T-cell (primary cell): Measurements from ENCODE around the gene SLFN11. TPM values are rescaled to one million over a fixed set of nuclear protein-coding genes. Genes with fewer than 3 reads are reported as not detected.

ENCODE experiments used
- ATAC-seq, 4 experiments: fragments of 200-7000 bp in 3 of 4; fragments of 150-1000 bp in 1 of 4; cut with Tn5 transposase; replicated peaks in 1 of 4; 1 replicate in 3 of 4; 2 replicates in 1 of 4; pipeline ENCODE4 v1.10.0; 2021; ENCODE audit warnings: moderate library complexity in 3 of 4, mild to moderate bottlenecking in 2 of 4, moderate number of reproducible peaks in 1 of 4
- CTCF ChIA-PET, 2 donors: fragments of 300-600 bp; sonication (Branson Sonifier 250); formaldehyde crosslinking; loops; one replicate each; lab custom pipeline; 2022; ENCODE audit warnings: antibody characterized with exemption in 2 of 2; lab: Charles Lee
- POLR2A ChIA-PET, 2 donors: fragments of 300-600 bp; sonication (Branson Sonifier 250); formaldehyde crosslinking; loops; one replicate each; lab custom pipeline; 2022; ENCODE audit warnings: antibody characterized with exemption in 2 of 2; lab: Charles Lee
- DNase-seq, 35 experiments: peaks; one replicate each; pipeline versions ENCODE4 v3.0.0 to v3.0.0-alpha.2; 2013 to 2023
- H3K27ac ChIP-seq: one replicate; pipeline ENCODE4 v1.5.1; 2013; ENCODE audit warnings: low read length
- H3K27me3 ChIP-seq, 2 experiments: replicated peaks in 1 of 2; 1 replicate in 1 of 2; 2 replicates in 1 of 2; pipeline versions ENCODE4 v1.6.1 to v1.7.0; 2013; ENCODE audit warnings: low read length in 1 of 2, mixed read lengths in 1 of 2; ENCODE audit not compliant: control insufficient read depth in 2 of 2, insufficient read depth in 2 of 2; ENCODE audit errors: extremely low read depth in 1 of 2
- H3K36me3 ChIP-seq, 2 donors: 1 replicate in 1 of 2; 2 replicates in 1 of 2; pipeline versions ENCODE4 v1.6.1 to v1.7.0; 2013; ENCODE audit warnings: low read length in 1 of 2; ENCODE audit not compliant: control insufficient read depth in 2 of 2, insufficient read depth in 1 of 2; ENCODE audit errors: extremely low read depth in 1 of 2
- H3K4me1 ChIP-seq, 2 experiments: 1 replicate in 1 of 2; 2 replicates in 1 of 2; pipeline versions ENCODE4 v1.6.1 to v1.7.0; 2013; ENCODE audit warnings: low read length in 2 of 2, mixed read lengths in 1 of 2; ENCODE audit not compliant: insufficient read depth in 2 of 2, control insufficient read depth in 1 of 2; ENCODE audit errors: extremely low read depth in 1 of 2
- H3K4me3 ChIP-seq, 2 donors: 1 replicate in 1 of 2; 2 replicates in 1 of 2; pipeline versions ENCODE4 v1.5.1 to v1.7.0; 2013; ENCODE audit warnings: mild to moderate bottlenecking in 2 of 2, low read length in 1 of 2, moderate library complexity in 1 of 2; ENCODE audit not compliant: control insufficient read depth in 1 of 2; ENCODE audit errors: extremely low read depth in 1 of 2
- H3K9me3 ChIP-seq: 2 replicates; pipeline ENCODE4 v1.7.0; 2013
- H3K27ac Mint-ChIP-seq, 2 donors: one replicate each; pipeline ENCODE4 v1.8.0; 2020 to 2021; ENCODE audit warnings: mild to moderate bottlenecking in 2 of 2, mixed read lengths in 2 of 2
- H3K27me3 Mint-ChIP-seq, 2 donors: one replicate each; pipeline ENCODE4 v1.8.0; 2021 to 2022; ENCODE audit warnings: mixed read lengths in 2 of 2
- H3K36me3 Mint-ChIP-seq: one replicate; pipeline ENCODE4 v1.8.0; 2021; ENCODE audit warnings: mixed read lengths
- H3K4me1 Mint-ChIP-seq, 3 donors: one replicate each; pipeline ENCODE4 v1.8.0; 2020 to 2022; ENCODE audit warnings: mixed read lengths in 3 of 3, mild to moderate bottlenecking in 1 of 3
- H3K4me3 Mint-ChIP-seq, 3 donors: one replicate each; pipeline ENCODE4 v1.8.0; 2020 to 2022; ENCODE audit warnings: mild to moderate bottlenecking in 3 of 3, mixed read lengths in 3 of 3, moderate library complexity in 3 of 3
- H3K9me3 Mint-ChIP-seq, 3 donors: one replicate each; pipeline ENCODE4 v1.8.0; 2020 to 2022; ENCODE audit warnings: mixed read lengths in 3 of 3
- WGBS: methylation state at CpG from one replicate; pipeline ENCODE4 v1.1.5; 2013; ENCODE audit warnings: missing lambda C conversion rate; ENCODE audit not compliant: insufficient coverage; 5-methylcytosine and 5-hydroxymethylcytosine counted together
- total RNA-seq, 35 experiments: library from RNA in 6 of 35; stranded (reverse) in 6 of 35; fragments of 120-200 nt in 1 of 35; gene quantifications; one replicate each; pipeline versions ENCODE4 v1.2.1 to v1.2.4 and lab custom pipeline; 2013 to 2026

The SLFN11 gene
- total RNA-seq, 5 donors from 2014 or later (not counting 1 experiment from before 2014, with no cell fraction given) = 22.2 to 43.2 (median 31.0) TPM

DNA sequence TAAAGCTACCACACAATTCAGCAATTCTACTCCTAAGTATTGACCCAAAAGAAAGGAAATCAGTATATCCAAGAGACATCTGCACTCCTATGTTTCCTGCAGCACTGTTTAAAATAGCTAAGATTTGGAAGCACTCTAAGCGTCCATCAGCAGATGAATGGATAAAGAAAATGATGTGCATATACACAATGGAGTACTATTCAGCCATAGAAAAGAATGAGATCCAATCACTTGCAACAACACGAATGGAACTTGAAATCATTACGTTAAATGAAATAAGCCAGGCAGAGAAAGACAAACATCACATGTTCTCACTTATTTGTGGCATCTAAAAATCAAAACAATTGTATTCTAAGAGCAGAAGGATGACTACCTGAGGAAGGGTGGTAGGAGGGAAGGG, 1.5 kb downstream of the SLFN11 start:
- Histone ChIP-seq H3K9me3 (no peaks in the 10 kb centered on the region), H3K4me3 (no peak overlapping the region), H3K4me1 (peaks cover 20 to 26% of the 10 kb centered on the region in 2 experiments), H3K36me3 (peaks cover 0 to 7% of the 10 kb centered on the region in 2 donors), H3K27ac (no peak overlapping the region), H3K27me3 (no peaks in the 10 kb centered on the region)
- ChIA-PET CTCF (interaction anchor here in 1 of 2 donors (1.6 kb wide), 1 partner anchor 59 kb away, joined by 3 read pairs; no protein-coding TSS in a partner anchor), POLR2A (interaction anchor here in 1 of 2 donors (0.6 to 0.7 kb wide), 2 partner anchors 12 to 53 kb away, joined by 4 to 5 read pairs; no protein-coding TSS in a partner anchor)
- Mint-ChIP-seq H3K4me1 (peaks cover 55 to 66% (median 63%) of the 10 kb centered on the region in 3 donors), H3K36me3 (peaks cover 15% of the 10 kb centered on the region), H3K4me3 (peak overlapping the region; percentile 53 to 93 (median 61)), H3K9me3 (peaks cover 4 to 16% (median 11%) of the 10 kb centered on the region in 3 donors), H3K27me3 (no peaks in the 10 kb centered on the region), H3K27ac (peak overlapping the region; percentile 8 to 75)
- ATAC-seq (no peak), DNase-seq (no peak)
- WGBS = no CpG with 5 or more reads among the region's 3 CpGs

DNA sequence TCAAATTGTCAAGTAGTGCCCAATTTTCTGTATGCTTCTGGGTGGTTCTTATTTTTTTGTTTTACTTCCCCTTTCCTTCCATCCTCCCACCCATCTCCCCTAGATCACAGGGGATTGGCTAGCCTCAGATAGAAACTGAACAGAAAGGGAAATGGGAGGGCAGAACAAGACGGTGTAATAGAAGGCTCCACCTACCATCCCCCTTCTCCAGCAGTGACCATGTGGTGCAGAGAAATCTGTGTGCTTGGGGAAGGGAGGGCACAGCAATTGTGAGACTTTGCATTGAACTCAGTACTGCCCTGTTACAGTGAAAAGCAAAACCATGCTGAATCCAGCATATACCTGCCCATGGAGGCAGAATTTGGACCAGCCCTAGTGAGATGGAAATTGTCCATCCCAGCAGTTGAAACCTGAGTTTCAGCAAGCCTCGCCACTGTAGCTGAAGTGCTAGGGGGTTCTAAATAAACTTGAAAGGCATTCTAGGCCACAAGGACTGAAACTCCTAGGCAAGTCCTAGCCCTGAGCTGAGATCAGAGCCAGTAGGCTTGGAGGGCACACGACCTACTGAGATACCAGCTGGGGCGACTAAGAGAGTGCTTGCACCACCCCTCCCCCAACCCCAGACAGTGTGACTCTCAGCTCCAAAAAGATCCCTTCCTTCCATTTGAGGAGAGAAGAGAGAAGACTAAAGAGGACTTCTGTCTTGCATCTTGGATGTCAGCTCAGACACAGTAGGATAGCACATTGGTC, 5.2 kb downstream of the SLFN11 start:
- Histone ChIP-seq H3K4me3 (peak overlapping the region in 1 of 2 donors; percentile 33), H3K9me3 (no peaks in the 10 kb centered on the region), H3K27ac (peak overlapping the region; percentile 42), H3K27me3 (no peaks in the 10 kb centered on the region), H3K36me3 (peaks cover 0 to 14% of the 10 kb centered on the region in 2 donors), H3K4me1 (peaks cover 15 to 17% of the 10 kb centered on the region in 2 experiments)
- H3K9me3 Mint-ChIP-seq = peaks cover 4 to 16% (median 11%) of the 10 kb centered on the region in 3 donors
- ChIA-PET POLR2A (interaction anchor here in 1 of 2 donors (0.6 kb wide), 1 partner anchor 21 kb away, joined by 3 read pairs; no protein-coding TSS in a partner anchor), CTCF (no interaction called here)
- ATAC-seq (peak; percentile 88 to 92 (median 89)), DNase-seq (peak in 18 of 35 experiments; percentile 10 to 67 (median 22))
- no peaks in the 10 kb centered on the region for H3K27me3 Mint-ChIP-seq
- peaks cover 46 to 66% (median 50%) of the 10 kb centered on the region in 3 donors for H3K4me1 Mint-ChIP-seq
- H3K27ac Mint-ChIP-seq = peak overlapping the region; percentile 41 to 84
- H3K36me3 Mint-ChIP-seq = peaks cover 35% of the 10 kb centered on the region
- H3K4me3 Mint-ChIP-seq = peak overlapping the region; percentile 18 to 55 (median 35)
- no CpG with 5 or more reads among the region's 4 CpGs for WGBS

DNA sequence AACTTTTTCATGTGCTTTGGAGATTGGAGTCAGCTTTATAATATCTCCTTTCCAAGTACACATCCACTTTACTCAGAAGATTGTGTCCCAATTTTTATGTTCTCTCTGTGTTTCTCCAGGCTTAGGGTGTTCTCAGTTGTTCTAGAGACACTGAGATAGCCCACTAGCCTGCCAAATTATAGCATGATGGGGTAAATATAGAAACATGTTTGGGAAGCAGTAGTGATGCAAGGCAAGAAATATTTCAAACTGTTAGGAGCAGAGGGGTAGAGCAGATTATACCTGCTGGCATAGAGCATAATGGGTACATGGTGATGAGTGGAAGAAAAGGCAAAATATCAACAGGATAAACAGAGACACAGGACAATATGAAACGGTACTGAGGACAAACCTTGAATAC, 12.4 kb downstream of the SLFN11 start:
- POLR2A ChIA-PET = no interaction called here
- H3K27ac Mint-ChIP-seq = no peak overlapping the region
- H3K36me3 Mint-ChIP-seq = peaks cover 65% of the 10 kb centered on the region

DNA sequence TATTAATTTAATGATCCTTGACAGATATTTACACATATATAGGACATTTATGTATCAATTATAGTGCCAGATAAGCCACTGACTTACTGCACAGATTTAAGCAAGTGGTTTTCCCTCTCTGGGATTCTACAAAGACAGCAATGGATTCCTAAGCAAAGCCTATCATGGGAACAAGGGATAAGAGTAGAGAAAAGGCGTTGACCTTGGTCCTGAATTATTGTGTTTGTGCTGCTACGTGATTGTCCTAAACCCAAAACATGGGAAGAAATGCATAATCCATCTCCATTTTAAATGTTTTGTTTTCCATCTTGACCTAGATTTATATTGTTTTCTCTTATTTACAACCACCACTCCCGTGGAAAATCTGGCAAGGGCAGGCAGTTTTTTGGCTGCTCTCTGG, 14.0 kb downstream of the SLFN11 start:
- no peaks in the 10 kb centered on the region for H3K27me3 ChIP-seq
- no peak overlapping the region for H3K4me3 Mint-ChIP-seq
- DNase-seq (no peak), ATAC-seq (no peak)
- CTCF ChIA-PET = interaction anchor here in 1 of 2 donors (0.6 to 1.1 kb wide), 2 partner anchors 8 to 431 kb away, joined by 3 read pairs; no protein-coding TSS in a partner anchor
- H3K9me3 ChIP-seq = no peaks in the 10 kb centered on the region
- no peak overlapping the region for H3K27ac ChIP-seq
- H3K27ac Mint-ChIP-seq = no peak overlapping the region
- H3K9me3 Mint-ChIP-seq = no peaks in the 10 kb centered on the region
- H3K4me1 Mint-ChIP-seq = peaks cover 16 to 30% (median 24%) of the 10 kb centered on the region in 3 donors
- peaks cover 3 to 52% of the 10 kb centered on the region in 2 donors for H3K36me3 ChIP-seq
- H3K4me1 ChIP-seq = no peaks in the 10 kb centered on the region
- H3K4me3 ChIP-seq = no peak overlapping the region
- H3K36me3 Mint-ChIP-seq = peaks cover 68% of the 10 kb centered on the region
- POLR2A ChIA-PET = interaction anchor here in 1 of 2 donors (1.2 kb wide), 1 partner anchor 9 kb away, joined by 4 read pairs; no protein-coding TSS in a partner anchor
- no CpG with 5 or more reads among the region's 3 CpGs for WGBS
- no peaks in the 10 kb centered on the region for H3K27me3 Mint-ChIP-seq

More for the DNA sequence above, 12.4 kb downstream of the SLFN11 start:
- Histone ChIP-seq H3K4me3 (no peak overlapping the region), H3K27me3 (no peaks in the 10 kb centered on the region), H3K9me3 (no peaks in the 10 kb centered on the region), H3K36me3 (peaks cover 3 to 40% of the 10 kb centered on the region in 2 donors), H3K4me1 (no peaks in the 10 kb centered on the region), H3K27ac (no peak overlapping the region)
- peaks cover 24 to 28% (median 24%) of the 10 kb centered on the region in 3 donors for H3K4me1 Mint-ChIP-seq
- ATAC-seq (no peak), DNase-seq (no peak)
- no peaks in the 10 kb centered on the region for H3K27me3 Mint-ChIP-seq
- 88% methylated on average over 1 of the region's 1 CpG for WGBS
- H3K9me3 Mint-ChIP-seq = no peaks in the 10 kb centered on the region
- CTCF ChIA-PET = no interaction called here
- no peak overlapping the region for H3K4me3 Mint-ChIP-seq

GRCh38 chr17:35352284-35352683, 21.1 kb downstream of the SLFN11 start:
- ChIA-PET CTCF (no interaction called here), POLR2A (no interaction called here)
- WGBS = 97% methylated on average over 5 of the region's 6 CpGs
- Histone ChIP-seq H3K4me3 (no peak overlapping the region), H3K27me3 (no peaks in the 10 kb centered on the region), H3K9me3 (no peaks in the 10 kb centered on the region), H3K36me3 (peaks cover 0 to 23% of the 10 kb centered on the region in 2 donors), H3K4me1 (no peaks in the 10 kb centered on the region), H3K27ac (no peak overlapping the region)
- DNase-seq = no peak
- H3K4me1 Mint-ChIP-seq = peaks cover 4 to 22% (median 5%) of the 10 kb centered on the region in 3 donors
- H3K36me3 Mint-ChIP-seq = peaks cover 38% of the 10 kb centered on the region
- ATAC-seq = no peak
- H3K27me3 Mint-ChIP-seq = no peaks in the 10 kb centered on the region
- no peaks in the 10 kb centered on the region for H3K9me3 Mint-ChIP-seq
- peak overlapping the region in 1 of 2 donors; percentile 18 for H3K27ac Mint-ChIP-seq
- no peak overlapping the region for H3K4me3 Mint-ChIP-seq

- Mint-ChIP-seq H3K4me1 (peaks cover 17 to 27% (median 20%) of the 10 kb centered on the region in 3 donors), H3K27ac (no peak overlapping the region), H3K27me3 (no peaks in the 10 kb centered on the region), H3K9me3 (no peaks in the 10 kb centered on the region), H3K36me3 (peaks cover 24% of the 10 kb centered on the region), H3K4me3 (no peak overlapping the region)
- Histone ChIP-seq H3K36me3 (peaks cover 0 to 21% of the 10 kb centered on the region in 2 donors), H3K27ac (no peak overlapping the region), H3K27me3 (no peaks in the 10 kb centered on the region), H3K4me3 (no peak overlapping the region), H3K4me1 (peaks cover 4 to 16% of the 10 kb centered on the region in 2 experiments), H3K9me3 (no peaks in the 10 kb centered on the region)
- ChIA-PET CTCF (no interaction called here), POLR2A (interaction anchor here in 1 of 2 donors (1.3 kb wide), 1 partner anchor 8 kb away, joined by 4 read pairs; no protein-coding TSS in a partner anchor)
- WGBS = no CpG with 5 or more reads among the region's 1 CpG
- ATAC-seq (no peak), DNase-seq (no peak)
These were observed 22.9 kb downstream of the SLFN11 start for GRCh38 chr17:35350493-35350892.
